ENCODE data around the gene SPATS2L.
A peak's percentile ranks its signal among the peaks of the same experiment; 100 is the strongest.

SPATS2L gene

DNA sequence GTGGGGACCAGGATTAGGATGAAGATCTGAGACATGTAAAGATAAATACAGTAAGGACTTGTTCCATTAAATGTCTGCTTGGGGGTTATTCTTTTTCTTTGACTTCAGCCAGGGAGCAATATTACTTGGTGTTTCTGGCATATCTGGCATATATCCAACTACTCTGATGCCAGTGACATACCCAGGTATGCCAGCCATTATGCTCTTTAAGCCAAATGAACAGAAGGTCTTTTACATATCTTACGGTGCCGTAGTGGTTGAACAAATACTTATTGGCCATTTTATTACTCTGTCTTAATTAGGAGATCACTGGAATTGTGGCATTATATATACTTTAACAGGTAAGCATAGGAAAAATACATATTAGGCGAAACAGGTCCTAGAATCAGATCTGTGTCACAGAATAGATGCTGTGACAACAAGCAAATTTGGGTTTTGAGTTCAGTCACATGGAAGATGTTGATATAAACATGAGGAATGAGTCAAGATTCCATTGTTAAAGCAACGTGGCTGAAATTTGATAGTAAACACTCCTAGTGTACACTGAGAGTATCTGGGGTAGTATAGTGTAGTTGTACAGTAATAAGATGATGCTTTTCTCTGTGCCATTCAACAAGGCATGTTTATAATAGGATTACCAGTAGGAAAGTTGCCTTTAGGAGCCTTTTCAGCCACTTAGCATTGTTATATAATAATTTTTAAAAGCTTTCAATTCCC lies 140.8 kb downstream of the SPATS2L start:
- no peaks in the 10 kb centered on the region for H3K9me3 Mint-ChIP-seq
- H3K4me3 Mint-ChIP-seq = peak overlapping the region; percentile 22
- H3K36me3 Mint-ChIP-seq (ENCODE audit: low read depth) = no peaks in the 10 kb centered on the region
- H3K4me1 Mint-ChIP-seq = peaks cover 27% of the 10 kb centered on the region
- peak; percentile 51 for ATAC-seq
- DNase-seq = no peak
- no peaks in the 10 kb centered on the region for H3K27me3 Mint-ChIP-seq
- peak overlapping the region; percentile 50 for H3K27ac Mint-ChIP-seq

- ATAC-seq (no peak), DNase-seq (no peak)
- Mint-ChIP-seq H3K4me3 (no peak overlapping the region), H3K27me3 (no peaks in the 10 kb centered on the region), H3K36me3 (ENCODE audit: low read depth) (no peaks in the 10 kb centered on the region), H3K9me3 (no peaks in the 10 kb centered on the region), H3K27ac (no peak overlapping the region), H3K4me1 (peaks cover 27% of the 10 kb centered on the region)
Observed at GRCh38 chr2:200448455-200448854, 142.0 kb downstream of the SPATS2L start.

DNA sequence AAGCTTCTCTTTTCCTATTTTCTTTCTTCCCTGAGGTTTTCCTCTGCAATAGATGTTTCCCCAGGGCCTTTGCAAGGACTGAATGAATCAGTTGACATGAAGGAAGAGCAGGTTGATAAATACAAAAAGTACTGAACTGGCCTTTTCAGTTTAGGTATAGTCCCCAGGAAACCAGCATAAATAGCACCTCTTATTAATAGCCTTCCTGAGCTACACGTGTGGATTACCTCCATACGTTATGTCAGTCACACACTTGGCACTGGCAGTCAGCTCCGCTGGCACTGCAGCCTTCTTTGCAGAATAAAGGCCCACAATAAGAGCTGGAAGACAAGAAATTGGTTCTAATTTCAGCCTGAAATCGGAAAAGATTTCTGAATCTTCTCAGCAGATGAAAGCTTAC lies 142.7 kb downstream of the SPATS2L start:
- ATAC-seq (no peak), DNase-seq (no peak)
- Mint-ChIP-seq H3K36me3 (ENCODE audit: low read depth) (no peaks in the 10 kb centered on the region), H3K9me3 (no peaks in the 10 kb centered on the region), H3K27ac (no peak overlapping the region), H3K4me3 (no peak overlapping the region), H3K27me3 (no peaks in the 10 kb centered on the region), H3K4me1 (peaks cover 29% of the 10 kb centered on the region)

- ATAC-seq (no peak), DNase-seq (no peak)
- Mint-ChIP-seq H3K4me1 (peaks cover 39% of the 10 kb centered on the region), H3K9me3 (no peaks in the 10 kb centered on the region), H3K36me3 (ENCODE audit: low read depth) (no peaks in the 10 kb centered on the region), H3K27me3 (no peaks in the 10 kb centered on the region), H3K27ac (no peak overlapping the region), H3K4me3 (no peak overlapping the region)
Observed at GRCh38 chr2:200450288-200450687, 143.8 kb downstream of the SPATS2L start.

DNA sequence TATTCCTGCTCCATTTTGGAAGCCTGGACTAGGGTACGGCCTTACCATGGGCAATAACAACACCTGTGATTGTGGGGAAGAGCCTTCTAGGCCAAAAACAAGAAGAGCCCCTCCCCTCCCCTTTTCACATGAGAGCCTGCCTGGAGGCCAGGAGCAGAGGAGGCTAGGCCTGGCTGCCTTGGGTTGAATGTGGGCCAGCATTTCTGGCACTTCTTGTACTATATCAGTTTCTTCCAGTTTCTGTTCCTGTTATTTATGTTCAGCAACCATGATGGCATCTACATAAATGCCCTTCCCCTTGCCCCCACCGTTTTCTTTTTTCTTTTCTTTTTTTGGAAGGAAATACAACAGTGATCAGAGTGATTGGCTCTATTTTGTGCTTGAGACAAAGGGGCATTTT lies 145.0 kb downstream of the SPATS2L start:
- Mint-ChIP-seq H3K27ac (no peak overlapping the region), H3K36me3 (ENCODE audit: low read depth) (no peaks in the 10 kb centered on the region), H3K4me3 (no peak overlapping the region), H3K4me1 (peaks cover 46% of the 10 kb centered on the region), H3K9me3 (no peaks in the 10 kb centered on the region), H3K27me3 (no peaks in the 10 kb centered on the region)
- ATAC-seq (no peak), DNase-seq (no peak)

DNA sequence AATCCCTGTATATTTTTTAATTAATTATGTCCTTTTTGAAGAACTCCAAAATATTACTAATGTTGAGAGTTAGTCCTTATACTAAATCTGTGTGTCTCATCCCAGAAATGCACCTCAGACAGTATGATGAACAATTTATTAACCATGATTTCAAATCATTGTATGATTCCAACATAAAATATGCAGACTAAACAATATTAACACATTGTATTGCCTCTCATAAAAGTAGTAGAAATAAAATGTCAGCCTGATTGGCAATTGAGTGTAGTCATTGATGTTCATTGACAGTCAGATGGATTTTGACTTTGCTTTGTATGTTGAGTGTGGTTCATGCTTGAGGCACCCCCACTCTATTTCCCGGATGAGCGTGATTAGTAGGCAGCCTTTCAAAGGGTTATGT lies 145.9 kb downstream of the SPATS2L start:
- Mint-ChIP-seq H3K27ac (no peak overlapping the region), H3K4me1 (peaks cover 39% of the 10 kb centered on the region)
- no peak for ATAC-seq

GRCh38 chr2:200453142-200453852 lies 146.8 kb downstream of the SPATS2L start:
- ATAC-seq (no peak), DNase-seq (no peak)
- Mint-ChIP-seq H3K4me1 (peaks cover 35% of the 10 kb centered on the region), H3K27me3 (no peaks in the 10 kb centered on the region), H3K36me3 (ENCODE audit: low read depth) (no peaks in the 10 kb centered on the region), H3K4me3 (no peak overlapping the region), H3K9me3 (no peaks in the 10 kb centered on the region), H3K27ac (no peak overlapping the region)

More for the DNA sequence above, 145.9 kb downstream of the SPATS2L start:
- DNase-seq = no peak
- no peaks in the 10 kb centered on the region for H3K9me3 Mint-ChIP-seq
- no peaks in the 10 kb centered on the region for H3K36me3 Mint-ChIP-seq (ENCODE audit: low read depth)
- H3K4me3 Mint-ChIP-seq = no peak overlapping the region
- no peaks in the 10 kb centered on the region for H3K27me3 Mint-ChIP-seq

DNA sequence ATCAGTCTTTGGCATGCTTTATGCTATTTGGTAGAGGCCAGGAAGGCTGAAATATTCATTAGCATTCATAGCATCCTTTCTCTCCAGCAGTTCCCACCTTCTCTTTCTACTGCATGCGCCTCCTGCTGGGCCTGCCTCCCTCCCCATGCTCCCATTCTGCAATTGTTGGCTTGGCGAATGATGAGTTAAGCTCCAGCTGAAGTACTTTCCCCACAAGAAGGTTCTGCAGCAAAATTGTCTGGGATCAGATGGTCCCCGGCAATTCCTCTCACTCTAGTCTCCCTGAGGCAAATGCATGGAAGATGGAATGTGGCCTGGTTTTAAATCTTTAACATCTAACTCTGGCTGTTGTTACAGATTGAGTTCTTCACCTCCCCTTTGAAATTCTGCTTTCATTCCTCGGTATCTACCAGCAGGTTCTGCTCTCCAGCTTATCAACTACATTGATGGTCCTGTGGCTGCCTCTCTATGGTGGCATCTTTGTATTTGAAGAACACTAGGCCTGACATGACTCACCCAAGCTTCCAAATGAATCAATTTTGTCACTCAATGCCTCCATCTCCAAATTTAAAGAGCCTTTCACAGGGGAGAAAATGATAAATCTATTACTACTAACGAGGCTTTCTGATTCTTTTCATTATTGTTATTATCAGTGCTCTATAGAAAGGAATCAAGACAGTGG lies 147.5 kb downstream of the SPATS2L start:
- Mint-ChIP-seq H3K36me3 (ENCODE audit: low read depth) (no peaks in the 10 kb centered on the region), H3K27me3 (no peaks in the 10 kb centered on the region), H3K4me1 (peaks cover 32% of the 10 kb centered on the region), H3K4me3 (no peak overlapping the region), H3K9me3 (no peaks in the 10 kb centered on the region), H3K27ac (peak overlapping the region; percentile 45)
- ATAC-seq = peak; percentile 26
- no peak for DNase-seq

DNA sequence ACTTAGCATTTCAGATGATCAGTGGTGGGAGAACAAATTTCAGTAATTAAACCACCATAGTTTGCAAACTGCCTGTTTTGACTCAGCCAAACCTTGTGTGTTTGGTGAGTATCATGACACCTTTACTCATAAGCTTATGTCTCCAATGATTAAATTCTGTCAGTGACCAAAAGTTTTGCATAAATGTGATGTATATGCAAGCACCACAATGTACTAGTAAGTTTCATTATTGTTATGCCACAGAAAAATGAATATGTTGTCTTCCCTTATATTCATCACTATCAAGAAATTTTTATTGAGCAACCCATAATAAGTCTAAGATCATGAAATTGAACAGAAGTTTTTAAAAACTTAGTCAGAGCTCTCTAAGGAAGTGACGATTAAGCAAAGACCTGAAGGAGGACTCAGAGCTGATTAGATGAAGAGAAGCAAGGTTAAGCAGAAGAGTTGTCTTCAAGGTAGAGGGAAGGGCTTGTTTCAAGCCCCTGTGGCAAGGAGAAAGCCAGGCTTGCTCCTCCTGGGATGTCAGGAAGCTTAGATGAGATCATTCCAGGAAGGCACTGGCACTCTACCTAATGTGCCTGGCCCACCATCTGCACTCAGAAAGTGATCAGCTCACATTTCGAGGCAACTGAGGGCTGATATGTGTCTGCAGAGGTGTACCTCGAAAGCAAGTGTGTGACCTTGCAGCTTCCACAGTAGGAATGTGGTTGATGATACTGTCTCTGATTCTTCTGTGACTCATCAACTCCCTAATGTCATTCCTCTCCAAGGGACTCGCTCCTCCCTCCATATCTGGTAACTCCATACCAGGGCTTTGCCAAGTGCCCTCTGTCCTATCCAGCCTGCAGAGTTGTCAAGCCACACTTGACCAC lies 148.7 kb downstream of the SPATS2L start:
- H3K9me3 Mint-ChIP-seq = no peaks in the 10 kb centered on the region
- peaks cover 28% of the 10 kb centered on the region for H3K4me1 Mint-ChIP-seq
- no peaks in the 10 kb centered on the region for H3K27me3 Mint-ChIP-seq
- no peak overlapping the region for H3K4me3 Mint-ChIP-seq
- no peak for DNase-seq
- H3K27ac Mint-ChIP-seq = no peak overlapping the region
- H3K36me3 Mint-ChIP-seq (ENCODE audit: low read depth) = no peaks in the 10 kb centered on the region
- peak; percentile 82 for ATAC-seq

DNA sequence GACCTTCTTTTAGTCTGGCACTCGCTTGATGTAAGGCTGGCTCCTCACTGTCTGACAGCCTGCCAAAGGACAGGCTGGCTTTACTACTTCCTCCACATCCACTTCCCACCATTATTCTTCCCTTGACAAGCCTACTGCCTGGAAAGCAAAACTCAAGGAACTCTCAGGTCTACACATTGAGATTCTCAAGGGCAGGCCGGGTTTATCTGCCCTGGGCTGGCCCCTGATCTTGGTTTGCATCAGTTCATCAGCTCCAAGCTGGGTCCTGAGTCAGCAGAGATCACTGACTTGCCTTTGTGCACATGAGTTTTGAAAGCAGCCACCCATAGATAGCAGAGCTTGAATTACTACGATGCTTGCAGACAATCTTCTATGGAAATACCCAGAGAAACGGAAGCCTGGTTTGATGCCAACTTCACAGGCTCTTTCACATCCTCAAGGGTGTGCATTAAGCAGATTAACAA lies 149.5 kb downstream of the SPATS2L start:
- Mint-ChIP-seq H3K4me1 (peaks cover 23% of the 10 kb centered on the region), H3K36me3 (ENCODE audit: low read depth) (no peaks in the 10 kb centered on the region), H3K9me3 (no peaks in the 10 kb centered on the region), H3K27me3 (no peaks in the 10 kb centered on the region), H3K4me3 (peak overlapping the region; percentile 10), H3K27ac (no peak overlapping the region)
- ATAC-seq (no peak), DNase-seq (no peak)

- Mint-ChIP-seq H3K27ac (no peak overlapping the region), H3K27me3 (no peaks in the 10 kb centered on the region), H3K9me3 (no peaks in the 10 kb centered on the region), H3K4me1 (peaks cover 23% of the 10 kb centered on the region), H3K4me3 (no peak overlapping the region), H3K36me3 (ENCODE audit: low read depth) (no peaks in the 10 kb centered on the region)
- no peak for DNase-seq
- no peak for ATAC-seq
Observed at GRCh38 chr2:200456567-200456966, 150.1 kb downstream of the SPATS2L start.

DNA sequence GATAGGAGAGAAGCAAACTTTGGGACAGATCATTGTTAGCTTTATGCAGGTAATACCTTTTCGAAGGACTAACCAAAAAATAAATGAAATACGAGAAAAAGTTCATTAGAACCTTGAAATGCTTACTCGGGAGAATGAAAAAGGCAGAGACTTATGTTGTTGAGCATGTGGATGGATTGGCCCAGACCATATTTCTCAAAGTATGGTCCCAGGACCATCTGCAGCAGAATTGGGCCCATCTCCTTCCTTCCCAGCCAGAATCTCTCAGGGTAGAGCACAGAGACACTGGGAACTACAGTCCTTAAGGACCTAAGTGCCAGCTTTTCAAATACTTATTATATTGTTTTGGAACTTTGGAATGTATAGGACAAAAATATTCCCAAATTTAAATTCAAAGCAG lies 152.6 kb downstream of the SPATS2L start:
- peaks cover 34% of the 10 kb centered on the region for H3K4me1 Mint-ChIP-seq
- no peaks in the 10 kb centered on the region for H3K9me3 Mint-ChIP-seq
- no peaks in the 10 kb centered on the region for H3K36me3 Mint-ChIP-seq (ENCODE audit: low read depth)
- no peak overlapping the region for H3K27ac Mint-ChIP-seq
- H3K27me3 Mint-ChIP-seq = no peaks in the 10 kb centered on the region
- no peak overlapping the region for H3K4me3 Mint-ChIP-seq
- DNase-seq = no peak
- ATAC-seq = no peak

DNA sequence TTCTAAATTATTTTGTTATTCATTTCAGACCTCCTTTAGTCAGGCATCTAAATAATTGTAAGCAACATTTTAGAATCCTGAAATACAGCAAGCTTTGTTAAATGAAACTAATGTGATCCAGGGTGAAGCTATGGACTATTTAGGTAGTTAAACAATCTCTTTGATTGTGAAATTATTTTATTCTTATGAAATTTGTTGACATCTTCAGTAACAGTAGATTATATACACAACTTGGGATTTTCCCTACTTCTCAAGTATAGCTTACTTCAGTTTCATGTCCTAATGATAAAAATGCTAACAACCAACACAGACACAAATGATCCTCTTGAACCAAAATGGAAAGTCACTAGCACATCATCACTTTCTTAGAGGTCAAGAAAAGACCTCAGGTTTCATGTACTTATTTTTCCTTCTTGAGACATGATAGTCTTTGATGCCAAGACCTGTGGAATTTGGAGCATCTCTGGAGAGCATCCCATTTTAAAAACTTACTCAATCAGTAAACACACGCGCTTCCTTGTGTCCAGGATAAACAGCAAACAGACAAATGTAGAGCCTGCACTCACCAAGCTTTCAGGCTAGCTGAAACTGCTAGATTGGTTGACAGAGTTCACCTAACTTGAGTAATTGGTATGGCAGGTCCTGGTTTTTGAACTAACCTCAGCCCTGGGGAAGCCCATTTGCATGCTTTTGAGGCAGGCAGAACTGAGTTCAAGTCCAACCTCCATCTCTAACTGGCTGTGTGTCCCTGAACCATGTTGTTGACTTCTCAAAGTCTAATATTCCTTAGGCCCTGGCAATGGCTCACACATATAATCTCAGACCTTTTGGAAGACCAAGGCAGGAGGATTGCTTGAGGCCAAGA lies 155.6 kb downstream of the SPATS2L start:
- Mint-ChIP-seq H3K36me3 (ENCODE audit: low read depth) (no peaks in the 10 kb centered on the region), H3K9me3 (no peaks in the 10 kb centered on the region), H3K4me3 (no peak overlapping the region), H3K4me1 (peaks cover 30% of the 10 kb centered on the region), H3K27me3 (no peaks in the 10 kb centered on the region), H3K27ac (no peak overlapping the region)
- ATAC-seq (no peak), DNase-seq (no peak)
